Measurements from ENCODE around the gene DNAJC2.
A peak's percentile ranks its signal among the peaks of the same experiment; 100 is the strongest.

Gene DNAJC2, protein sequence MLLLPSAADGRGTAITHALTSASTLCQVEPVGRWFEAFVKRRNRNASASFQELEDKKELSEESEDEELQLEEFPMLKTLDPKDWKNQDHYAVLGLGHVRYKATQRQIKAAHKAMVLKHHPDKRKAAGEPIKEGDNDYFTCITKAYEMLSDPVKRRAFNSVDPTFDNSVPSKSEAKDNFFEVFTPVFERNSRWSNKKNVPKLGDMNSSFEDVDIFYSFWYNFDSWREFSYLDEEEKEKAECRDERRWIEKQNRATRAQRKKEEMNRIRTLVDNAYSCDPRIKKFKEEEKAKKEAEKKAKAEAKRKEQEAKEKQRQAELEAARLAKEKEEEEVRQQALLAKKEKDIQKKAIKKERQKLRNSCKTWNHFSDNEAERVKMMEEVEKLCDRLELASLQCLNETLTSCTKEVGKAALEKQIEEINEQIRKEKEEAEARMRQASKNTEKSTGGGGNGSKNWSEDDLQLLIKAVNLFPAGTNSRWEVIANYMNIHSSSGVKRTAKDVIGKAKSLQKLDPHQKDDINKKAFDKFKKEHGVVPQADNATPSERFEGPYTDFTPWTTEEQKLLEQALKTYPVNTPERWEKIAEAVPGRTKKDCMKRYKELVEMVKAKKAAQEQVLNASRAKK

DNA sequence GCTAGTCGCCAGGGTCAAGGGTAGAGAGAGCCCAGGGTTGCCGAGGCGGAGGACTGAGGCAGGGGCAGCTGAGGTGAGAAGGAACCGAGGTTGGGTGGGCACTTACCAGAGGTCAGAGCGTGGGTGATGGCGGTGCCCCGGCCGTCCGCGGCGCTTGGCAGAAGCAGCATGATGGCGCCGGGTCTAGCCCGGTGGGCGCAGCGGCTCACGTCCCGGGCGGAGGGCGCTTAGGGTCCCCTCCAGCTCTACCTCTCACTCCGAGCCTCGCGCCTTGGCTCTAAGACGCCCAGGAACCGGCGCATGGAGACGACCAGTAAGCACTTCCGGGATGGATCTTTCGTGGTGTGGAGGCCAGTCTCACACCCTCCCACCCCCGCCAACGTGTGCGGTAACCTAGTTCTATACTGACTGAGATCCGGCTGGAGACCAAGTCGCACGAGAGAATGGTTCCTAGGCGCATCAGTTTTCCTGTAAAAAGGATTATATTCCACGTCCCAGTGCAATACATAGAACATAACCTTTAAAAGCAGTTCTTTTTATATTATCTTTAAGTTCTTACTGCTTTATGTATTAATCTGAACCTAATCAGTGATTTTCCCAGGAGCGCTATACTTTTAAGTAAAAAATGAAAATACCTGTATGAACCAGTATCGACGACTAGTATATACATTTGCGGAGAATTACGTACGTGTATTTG is at the start of gene DNAJC2:
TSS of gene DNAJC2 (minus strand) at position 315 of the 697 bp plus-strand sequence. CDS start at position 170, 145 bp downstream.
- Histone ChIP-seq H3K9me3 (ENCODE audit: control insufficient read depth in 2 of 2, low read length in 2 of 2) (no peaks in the 10 kb centered on the region), H3K9ac (ENCODE audit: low read depth in 1 of 2, low read length in 2 of 2) (peak within 1 kb of the TSS; percentile 87 to 97), H3K27me3 (ENCODE audit: control insufficient read depth in 2 of 2, insufficient read depth in 2 of 2, low read length in 2 of 2) (no peaks in the 10 kb centered on the region), H3K4me1 (ENCODE audit: control insufficient read depth in 2 of 2, insufficient read depth in 2 of 2, low read length in 2 of 2) (peaks cover 18 to 30% of the 10 kb centered on the region in 2 donors), H3K27ac (ENCODE audit: low read depth in 2 of 2, low read length in 2 of 2) (peak within 1 kb of the TSS; percentile 72 to 82), H3K4me3 (ENCODE audit: low read length in 2 of 2) (peak within 1 kb of the TSS; percentile 94 to 99), H3K36me3 (ENCODE audit: control insufficient read depth in 2 of 2, insufficient read depth in 2 of 2, low read length in 2 of 2) (peaks cover 16 to 18% of the 10 kb centered on the region in 2 donors)

DNA sequence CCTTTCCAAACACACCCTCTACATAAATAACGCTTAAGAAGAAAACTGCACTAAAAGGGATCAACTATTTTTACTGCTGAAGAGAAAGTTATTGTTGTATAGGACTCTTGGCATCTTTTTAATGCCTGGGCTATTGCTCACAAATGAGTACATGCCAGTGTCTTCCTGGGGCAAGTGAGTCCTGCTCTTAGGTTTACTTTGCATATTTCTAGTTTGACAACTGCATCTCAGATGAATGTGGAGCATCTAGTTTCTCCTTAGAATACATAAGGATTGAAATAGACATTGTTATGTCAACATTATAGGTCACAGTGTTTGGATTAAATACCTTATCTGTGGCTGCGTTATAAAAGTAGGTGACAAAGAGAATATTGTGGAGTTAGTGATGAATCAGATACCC is 47.4 kb upstream of the DNAJC2 start:
- H3K4me3 ChIP-seq (ENCODE audit: low read length in 2 of 2) = no peak overlapping the region
- no peak overlapping the region for H3K27ac ChIP-seq (ENCODE audit: low read depth in 2 of 2, low read length in 2 of 2)
- H3K9ac ChIP-seq (ENCODE audit: low read depth in 1 of 2, low read length in 2 of 2) = no peak overlapping the region
- no peaks in the 10 kb centered on the region for H3K4me1 ChIP-seq (ENCODE audit: control insufficient read depth in 2 of 2, insufficient read depth in 2 of 2, low read length in 2 of 2)
- no peaks in the 10 kb centered on the region for H3K27me3 ChIP-seq (ENCODE audit: control insufficient read depth in 2 of 2, insufficient read depth in 2 of 2, low read length in 2 of 2)
- H3K9me3 ChIP-seq (ENCODE audit: control insufficient read depth in 2 of 2, low read length in 2 of 2) = no peaks in the 10 kb centered on the region
- no peaks in the 10 kb centered on the region for H3K36me3 ChIP-seq (ENCODE audit: control insufficient read depth in 2 of 2, insufficient read depth in 2 of 2, low read length in 2 of 2)

DNA sequence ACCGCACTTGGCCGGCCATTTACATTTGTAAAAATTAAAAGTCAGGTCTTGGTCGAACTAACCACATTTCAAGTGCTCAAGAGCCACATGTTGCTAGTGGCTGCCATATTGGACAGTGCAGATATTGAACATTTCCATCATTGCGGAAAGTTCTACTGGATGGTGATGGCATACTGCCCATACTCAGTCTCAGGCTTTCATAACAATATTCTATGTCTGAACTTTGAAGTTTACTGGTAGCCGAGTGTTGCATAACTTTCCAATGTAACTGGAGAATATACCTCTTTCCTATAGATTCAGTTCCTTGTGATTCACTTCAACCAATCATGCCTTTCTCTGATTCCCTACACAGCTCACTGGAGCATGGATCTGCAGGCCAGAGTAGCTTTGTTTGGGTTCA is 46.6 kb upstream of the DNAJC2 start:
- Histone ChIP-seq H3K36me3 (ENCODE audit: control insufficient read depth in 2 of 2, insufficient read depth in 2 of 2, low read length in 2 of 2) (no peaks in the 10 kb centered on the region), H3K27me3 (ENCODE audit: control insufficient read depth in 2 of 2, insufficient read depth in 2 of 2, low read length in 2 of 2) (no peaks in the 10 kb centered on the region), H3K4me1 (ENCODE audit: control insufficient read depth in 2 of 2, insufficient read depth in 2 of 2, low read length in 2 of 2) (no peaks in the 10 kb centered on the region), H3K4me3 (ENCODE audit: low read length in 2 of 2) (no peak overlapping the region), H3K9ac (ENCODE audit: low read depth in 1 of 2, low read length in 2 of 2) (no peak overlapping the region), H3K27ac (ENCODE audit: low read depth in 2 of 2, low read length in 2 of 2) (no peak overlapping the region), H3K9me3 (ENCODE audit: control insufficient read depth in 2 of 2, low read length in 2 of 2) (no peaks in the 10 kb centered on the region)

DNA sequence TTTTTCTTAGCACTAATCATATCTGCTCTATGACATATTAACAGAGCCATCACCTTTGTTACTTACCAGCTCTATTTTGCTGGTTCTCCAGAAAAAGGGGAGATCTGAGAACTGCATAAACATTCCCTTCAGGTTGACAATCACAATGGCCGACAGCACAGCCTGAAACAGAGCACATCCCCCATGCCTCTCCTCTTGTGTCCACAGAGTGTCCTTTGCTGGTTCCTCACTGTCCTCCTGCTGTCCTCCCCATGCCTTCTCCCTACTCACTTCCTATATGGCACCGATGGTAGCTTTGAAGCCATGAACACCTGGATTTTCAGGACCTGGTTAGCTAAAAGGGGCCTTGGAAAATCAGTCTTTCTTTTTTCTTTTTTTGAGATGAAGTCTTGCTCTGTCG is 44.7 kb upstream of the DNAJC2 start:
- Histone ChIP-seq H3K9ac (ENCODE audit: low read depth in 1 of 2, low read length in 2 of 2) (no peak overlapping the region), H3K4me3 (ENCODE audit: low read length in 2 of 2) (no peak overlapping the region), H3K9me3 (ENCODE audit: control insufficient read depth in 2 of 2, low read length in 2 of 2) (no peaks in the 10 kb centered on the region), H3K36me3 (ENCODE audit: control insufficient read depth in 2 of 2, insufficient read depth in 2 of 2, low read length in 2 of 2) (no peaks in the 10 kb centered on the region), H3K27ac (ENCODE audit: low read depth in 2 of 2, low read length in 2 of 2) (no peak overlapping the region), H3K4me1 (ENCODE audit: control insufficient read depth in 2 of 2, insufficient read depth in 2 of 2, low read length in 2 of 2) (no peaks in the 10 kb centered on the region), H3K27me3 (ENCODE audit: control insufficient read depth in 2 of 2, insufficient read depth in 2 of 2, low read length in 2 of 2) (no peaks in the 10 kb centered on the region)

DNA sequence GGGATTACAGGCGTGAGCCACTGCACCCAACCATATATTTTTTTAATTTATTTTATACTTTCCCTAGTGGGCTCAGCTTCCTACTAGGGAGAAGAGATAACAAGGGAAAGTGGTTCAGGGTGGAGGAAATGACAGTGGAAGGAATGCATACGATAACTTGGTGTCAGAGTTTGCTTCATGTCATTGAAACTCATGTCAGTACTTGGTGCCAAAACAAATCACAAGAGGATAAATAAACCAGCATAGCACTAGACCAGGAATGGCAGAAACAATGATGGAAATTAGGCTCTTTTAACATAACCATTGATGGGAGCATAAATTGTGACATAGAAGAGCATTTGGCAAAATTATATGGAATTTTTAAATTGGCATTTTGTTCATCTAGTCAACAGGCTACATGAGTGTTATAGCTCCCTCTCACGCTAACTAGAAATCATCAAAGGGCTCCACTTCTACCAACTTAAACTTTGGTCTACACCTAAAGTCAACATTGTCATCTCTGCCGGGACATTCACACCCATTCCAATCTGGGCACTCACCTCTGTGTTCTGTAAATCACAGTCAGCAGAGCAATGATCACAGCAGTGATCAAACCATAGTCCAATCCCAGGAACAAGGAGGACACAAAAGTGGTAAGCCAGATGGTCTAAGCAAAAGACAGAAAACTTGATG is 44.0 kb upstream of the DNAJC2 start:
- H3K36me3 ChIP-seq (ENCODE audit: control insufficient read depth in 2 of 2, insufficient read depth in 2 of 2, low read length in 2 of 2) = no peaks in the 10 kb centered on the region
- H3K9me3 ChIP-seq (ENCODE audit: control insufficient read depth in 2 of 2, low read length in 2 of 2) = no peaks in the 10 kb centered on the region
- no peaks in the 10 kb centered on the region for H3K4me1 ChIP-seq (ENCODE audit: control insufficient read depth in 2 of 2, insufficient read depth in 2 of 2, low read length in 2 of 2)
- no peak overlapping the region for H3K4me3 ChIP-seq (ENCODE audit: low read length in 2 of 2)
- no peaks in the 10 kb centered on the region for H3K27me3 ChIP-seq (ENCODE audit: control insufficient read depth in 2 of 2, insufficient read depth in 2 of 2, low read length in 2 of 2)
- no peak overlapping the region for H3K27ac ChIP-seq (ENCODE audit: low read depth in 2 of 2, low read length in 2 of 2)
- H3K9ac ChIP-seq (ENCODE audit: low read depth in 1 of 2, low read length in 2 of 2) = no peak overlapping the region

DNA sequence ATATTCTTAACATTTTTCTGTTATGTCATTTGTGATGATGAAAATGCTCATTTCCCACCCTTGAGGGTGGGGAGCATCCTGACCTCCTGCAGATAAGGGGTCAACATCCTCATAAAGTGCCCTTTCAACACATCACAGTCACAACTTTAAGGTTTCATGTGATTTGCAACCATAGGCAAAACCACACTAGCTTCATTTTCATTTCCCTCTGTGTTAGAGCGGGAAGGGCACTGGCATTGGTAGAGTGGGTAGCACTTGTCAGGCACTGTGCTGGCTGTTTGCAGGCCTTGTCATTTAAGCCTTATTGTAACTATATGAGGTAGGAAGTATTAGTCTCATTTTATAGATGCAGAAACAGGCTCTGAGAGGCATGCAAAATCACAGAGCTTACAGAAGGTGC is 42.7 kb upstream of the DNAJC2 start:
- Histone ChIP-seq H3K4me1 (ENCODE audit: control insufficient read depth in 2 of 2, insufficient read depth in 2 of 2, low read length in 2 of 2) (no peaks in the 10 kb centered on the region), H3K4me3 (ENCODE audit: low read length in 2 of 2) (no peak overlapping the region), H3K9me3 (ENCODE audit: control insufficient read depth in 2 of 2, low read length in 2 of 2) (no peaks in the 10 kb centered on the region), H3K27me3 (ENCODE audit: control insufficient read depth in 2 of 2, insufficient read depth in 2 of 2, low read length in 2 of 2) (no peaks in the 10 kb centered on the region), H3K27ac (ENCODE audit: low read depth in 2 of 2, low read length in 2 of 2) (no peak overlapping the region), H3K9ac (ENCODE audit: low read depth in 1 of 2, low read length in 2 of 2) (no peak overlapping the region), H3K36me3 (ENCODE audit: control insufficient read depth in 2 of 2, insufficient read depth in 2 of 2, low read length in 2 of 2) (no peaks in the 10 kb centered on the region)

DNA sequence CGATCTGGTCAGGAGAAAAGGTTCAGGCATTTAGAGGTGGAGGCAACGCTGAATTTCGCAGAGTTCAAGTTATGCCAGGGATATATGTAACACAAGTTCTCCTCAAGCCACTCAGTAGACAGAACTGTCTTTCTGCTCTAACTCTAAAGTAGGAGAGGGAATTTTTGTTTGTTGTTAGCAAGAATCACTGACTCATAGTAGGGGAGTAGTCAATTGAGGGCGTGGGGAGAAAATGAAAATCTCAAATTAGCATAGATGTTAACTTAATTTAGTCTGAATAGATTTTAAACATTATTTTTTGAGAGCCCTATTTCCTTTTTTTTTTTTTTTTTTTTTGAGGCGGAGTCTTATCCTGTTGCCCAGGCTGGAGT is 37.5 kb upstream of the DNAJC2 start:
- Histone ChIP-seq H3K4me3 (ENCODE audit: low read length in 2 of 2) (no peak overlapping the region), H3K4me1 (ENCODE audit: control insufficient read depth in 2 of 2, insufficient read depth in 2 of 2, low read length in 2 of 2) (no peaks in the 10 kb centered on the region), H3K36me3 (ENCODE audit: control insufficient read depth in 2 of 2, insufficient read depth in 2 of 2, low read length in 2 of 2) (no peaks in the 10 kb centered on the region), H3K27me3 (ENCODE audit: control insufficient read depth in 2 of 2, insufficient read depth in 2 of 2, low read length in 2 of 2) (no peaks in the 10 kb centered on the region), H3K27ac (ENCODE audit: low read depth in 2 of 2, low read length in 2 of 2) (no peak overlapping the region), H3K9me3 (ENCODE audit: control insufficient read depth in 2 of 2, low read length in 2 of 2) (no peaks in the 10 kb centered on the region), H3K9ac (ENCODE audit: low read depth in 1 of 2, low read length in 2 of 2) (no peak overlapping the region)

DNA sequence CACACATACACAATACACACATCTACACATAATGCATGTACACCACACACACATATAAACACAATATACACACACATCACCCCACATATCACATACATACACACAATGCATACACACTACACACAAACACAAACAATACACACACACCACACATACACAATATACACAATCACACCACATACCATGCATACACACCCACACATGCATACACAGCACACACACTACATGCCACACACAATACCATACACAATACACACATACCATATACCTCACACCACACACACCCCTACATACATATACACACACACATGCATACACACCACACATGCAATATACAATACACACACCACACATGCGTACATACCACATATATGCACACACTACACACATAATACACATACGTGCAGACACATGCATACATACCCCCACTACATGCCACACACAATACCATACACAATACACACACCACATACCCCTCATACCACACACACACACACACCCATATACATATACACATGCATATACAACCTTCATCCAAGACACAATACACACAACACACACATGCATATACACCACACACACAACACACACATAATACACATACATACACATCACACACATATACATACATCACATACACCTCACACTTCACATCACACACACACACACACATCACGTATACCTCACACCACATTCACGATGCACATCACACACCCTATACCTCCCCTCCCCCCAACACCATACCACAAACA is 36.9 kb upstream of the DNAJC2 start:
- Histone ChIP-seq H3K9me3 (ENCODE audit: control insufficient read depth in 2 of 2, low read length in 2 of 2) (no peaks in the 10 kb centered on the region), H3K36me3 (ENCODE audit: control insufficient read depth in 2 of 2, insufficient read depth in 2 of 2, low read length in 2 of 2) (no peaks in the 10 kb centered on the region), H3K27ac (ENCODE audit: low read depth in 2 of 2, low read length in 2 of 2) (no peak overlapping the region), H3K9ac (ENCODE audit: low read depth in 1 of 2, low read length in 2 of 2) (no peak overlapping the region), H3K27me3 (ENCODE audit: control insufficient read depth in 2 of 2, insufficient read depth in 2 of 2, low read length in 2 of 2) (no peaks in the 10 kb centered on the region), H3K4me3 (ENCODE audit: low read length in 2 of 2) (no peak overlapping the region), H3K4me1 (ENCODE audit: control insufficient read depth in 2 of 2, insufficient read depth in 2 of 2, low read length in 2 of 2) (no peaks in the 10 kb centered on the region)

DNA sequence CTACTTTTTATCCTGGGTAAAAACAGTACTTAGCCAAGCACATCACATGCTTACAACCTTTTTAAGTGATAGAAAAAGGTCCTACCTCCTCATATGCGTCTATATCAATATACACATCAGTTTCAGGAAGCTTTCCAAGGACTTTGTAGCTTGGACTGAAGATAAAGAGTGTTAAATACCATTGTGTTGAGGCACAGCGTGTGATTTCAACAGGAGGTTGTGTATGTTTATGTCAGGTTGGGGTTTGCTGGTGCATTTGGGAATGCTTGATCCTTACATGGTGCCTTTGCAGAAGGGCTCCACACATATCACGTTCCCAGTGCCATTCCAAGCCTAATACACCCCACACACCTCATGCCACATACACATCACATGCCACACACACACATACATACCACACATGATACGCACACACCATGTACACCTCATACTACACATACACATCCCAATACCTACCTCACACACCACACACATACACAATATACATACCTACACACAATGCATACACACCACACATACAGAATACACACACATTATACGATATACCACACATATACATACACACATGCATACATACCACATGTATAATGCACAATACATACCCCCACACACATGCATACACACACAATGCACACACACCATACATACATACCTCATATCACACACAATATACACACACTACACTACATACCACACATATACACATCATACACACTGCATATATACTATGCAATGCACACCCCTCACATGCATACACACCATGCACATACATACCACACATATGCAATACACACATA is 36.0 kb upstream of the DNAJC2 start:
- Histone ChIP-seq H3K9me3 (ENCODE audit: control insufficient read depth in 2 of 2, low read length in 2 of 2) (no peaks in the 10 kb centered on the region), H3K4me3 (ENCODE audit: low read length in 2 of 2) (no peak overlapping the region), H3K27ac (ENCODE audit: low read depth in 2 of 2, low read length in 2 of 2) (no peak overlapping the region), H3K4me1 (ENCODE audit: control insufficient read depth in 2 of 2, insufficient read depth in 2 of 2, low read length in 2 of 2) (no peaks in the 10 kb centered on the region), H3K27me3 (ENCODE audit: control insufficient read depth in 2 of 2, insufficient read depth in 2 of 2, low read length in 2 of 2) (no peaks in the 10 kb centered on the region), H3K36me3 (ENCODE audit: control insufficient read depth in 2 of 2, insufficient read depth in 2 of 2, low read length in 2 of 2) (no peaks in the 10 kb centered on the region), H3K9ac (ENCODE audit: low read depth in 1 of 2, low read length in 2 of 2) (no peak overlapping the region)
